Cortex of kidney (tissue), 1 donor: Measurements from ENCODE around the gene OFD1.

ENCODE experiments used
- DNase-seq: peaks from one replicate; lab custom pipeline; 2025; lab: John Stamatoyannopoulos, UW

The OFD1 gene

DNA sequence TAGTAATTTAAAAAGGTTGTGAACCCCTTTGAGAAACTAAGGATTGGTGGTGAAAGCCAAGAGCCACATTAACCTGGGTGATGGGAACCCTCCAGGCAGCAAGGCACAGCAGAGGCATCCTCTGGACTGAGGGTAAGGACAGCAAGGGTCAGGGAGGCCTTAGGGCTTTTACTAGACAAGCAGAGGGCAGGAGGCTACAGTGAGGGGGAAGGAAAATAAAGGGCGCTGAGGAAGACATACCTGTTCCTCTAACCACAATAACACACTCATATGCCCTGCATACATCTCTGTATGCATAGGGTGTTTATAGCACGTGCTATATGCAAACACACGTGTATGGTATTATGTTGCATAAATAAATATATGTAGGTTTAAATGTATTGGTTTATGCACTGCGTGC is 63.6 kb downstream of the OFD1 start:
- DNase-seq = no peak

- no peak for DNase-seq
Measured at GRCh38 chrX:13803116-13803515, 68.6 kb downstream of the OFD1 start.

- DNase-seq = no peak
Measured at GRCh38 chrX:13805241-13805640, 70.7 kb downstream of the OFD1 start.

- DNase-seq = no peak
Measured at GRCh38 chrX:13808293-13808692, 73.7 kb downstream of the OFD1 start.

DNA sequence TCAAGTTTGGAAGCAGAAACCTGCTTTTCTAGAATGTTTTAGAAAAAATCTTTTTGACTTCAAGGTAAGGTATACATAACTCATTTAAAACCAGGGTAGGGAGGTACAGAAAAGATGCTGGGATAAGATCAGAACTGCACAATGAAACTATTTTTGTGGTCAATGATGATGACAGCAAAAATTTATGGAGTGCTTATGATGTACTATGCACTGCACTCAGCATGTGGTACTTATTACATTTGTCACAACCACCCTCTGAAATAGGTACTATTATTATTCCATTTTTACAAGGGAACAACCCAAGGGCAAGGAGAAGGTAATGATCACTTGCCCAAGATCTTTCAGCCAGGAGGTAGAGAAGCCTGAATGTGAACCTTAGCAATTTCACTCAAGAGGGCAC is 74.3 kb downstream of the OFD1 start:
- DNase-seq = no peak

GRCh38 chrX:13815664-13816063 is 81.1 kb downstream of the OFD1 start:
- DNase-seq = no peak

DNA sequence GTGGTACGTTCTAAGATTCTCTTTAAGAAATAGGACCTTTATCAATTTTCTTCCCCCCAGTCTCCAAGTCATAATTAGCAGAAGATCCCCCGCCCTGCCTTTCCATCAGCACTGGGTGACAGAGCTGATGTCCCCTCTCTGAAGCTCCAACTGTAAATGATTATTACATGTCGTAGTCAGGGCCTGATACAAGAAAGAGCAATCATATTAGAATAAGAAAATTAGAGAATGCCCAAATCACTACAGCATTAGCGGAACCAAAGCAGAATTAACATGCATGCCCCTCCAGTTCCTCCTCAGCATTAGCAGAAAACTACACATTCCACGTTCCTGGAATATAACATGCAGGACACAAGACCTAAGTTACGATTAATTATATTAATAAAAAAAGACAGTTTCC is 81.6 kb downstream of the OFD1 start:
- DNase-seq = no peak

- DNase-seq = no peak
Measured at GRCh38 chrX:13816643-13817627, 82.4 kb downstream of the OFD1 start, which contains the start of gene GPM6B. Gene GPM6B (minus strand): TSS chrX:13817093. CDS start chrX:13816904, 189 bp downstream.
